Neural progenitor cell (in vitro differentiated cells): ENCODE results near the gene SERPINB3. TPM values are rescaled to one million over a fixed set of nuclear protein-coding genes. Genes with fewer than 3 reads are reported as not detected.

Experiments used
- DNase-seq: peaks from one replicate; pipeline ENCODE4 v3.0.0-alpha.2; 2016; ENCODE audit warnings: low spot score
- H2AFZ ChIP-seq: fragments of 200-600 bp; sonication (generic); replicated peaks from 2 replicates; pipeline ENCODE4 v1.6.1; 2016; ENCODE audit warnings: antibody characterized with exemption
- H3F3A ChIP-seq: fragments of 200-600 bp; sonication (generic); 2 replicates; pipeline ENCODE4 v1.6.1; 2016; ENCODE audit warnings: antibody characterized with exemption, low read depth
- H3K27ac ChIP-seq: fragments of 200-600 bp; sonication (generic); 2 replicates; pipeline ENCODE4 v1.5.1; 2016; ENCODE audit warnings: mild to moderate bottlenecking
- H3K27me3 ChIP-seq: fragments of 200-600 bp; sonication (generic); 2 replicates; pipeline ENCODE4 v1.6.1; 2016; ENCODE audit warnings: mild to moderate bottlenecking, moderate library complexity
- H3K36me3 ChIP-seq: fragments of 200-600 bp; sonication (generic); 2 replicates; pipeline ENCODE4 v1.5.1; 2016
- H3K4me1 ChIP-seq: fragments of 200-600 bp; sonication (generic); 2 replicates; pipeline ENCODE4 v1.6.1; 2016; ENCODE audit warnings: mixed run types
- H3K4me2 ChIP-seq: fragments of 200-600 bp; sonication (generic); 2 replicates; pipeline ENCODE4 v1.6.1; 2016
- H3K4me3 ChIP-seq: fragments of 200-600 bp; sonication (generic); 2 replicates; pipeline ENCODE4 v1.5.1; 2016
- H3K79me2 ChIP-seq: fragments of 200-600 bp; sonication (generic); 2 replicates; pipeline ENCODE4 v1.6.1; 2016; ENCODE audit warnings: low read depth
- H3K9ac ChIP-seq: fragments of 200-600 bp; sonication (generic); 2 replicates; pipeline ENCODE4 v1.6.1; 2016
- H3K9me3 ChIP-seq: fragments of 200-600 bp; sonication (generic); 2 replicates; pipeline ENCODE4 v1.5.1; 2016; ENCODE audit warnings: low read depth
- H4K20me1 ChIP-seq: fragments of 200-600 bp; sonication (generic); 2 replicates; pipeline ENCODE4 v1.6.1; 2016; ENCODE audit warnings: low read depth
- H3K27ac Mint-ChIP-seq: 3 replicates; pipeline ENCODE4 v1.8.0; 2021; ENCODE audit warnings: mixed read lengths
- H3K27me3 Mint-ChIP-seq: 2 replicates; pipeline ENCODE4 v1.8.0; 2022; ENCODE audit warnings: low read depth, mild to moderate bottlenecking, inconsistent platforms, moderate library complexity, mixed read lengths; ENCODE audit not compliant: insufficient read depth
- H3K36me3 Mint-ChIP-seq: 3 replicates; pipeline ENCODE4 v1.8.0; 2021; ENCODE audit warnings: mixed read lengths
- H3K4me1 Mint-ChIP-seq: 3 replicates; pipeline ENCODE4 v1.8.0; 2021; ENCODE audit warnings: mixed read lengths
- H3K4me3 Mint-ChIP-seq: 3 replicates; pipeline ENCODE4 v1.8.0; 2021; ENCODE audit warnings: mild to moderate bottlenecking, moderate library complexity, mixed read lengths
- H3K9me3 Mint-ChIP-seq: 3 replicates; pipeline ENCODE4 v1.8.0; 2020; ENCODE audit warnings: mixed read lengths
- EZH2 ChIP-seq: fragments of 200-600 bp; sonication (generic); IDR thresholded peaks from 2 replicates; pipeline ENCODE4 v1.6.1; 2017; ENCODE audit warnings: antibody characterized with exemption, mild to moderate bottlenecking, moderate library complexity
- EZH2phosphoT487 ChIP-seq: fragments of 200-600 bp; sonication (generic); IDR thresholded peaks from 2 replicates; pipeline ENCODE4 v1.6.1; 2017; ENCODE audit warnings: antibody characterized with exemption
- total RNA-seq: library from RNA; depleted of rRNA; stranded (reverse); fragments of >200 nt; gene quantifications from 2 replicates; pipeline ENCODE4 v1.2.3, GENCODE V29; 2015; ENCODE audit warnings: low replicate concordance
- TF ChIP-seq, protein P1 (sequence below): fragments of 200-600 bp; sonication (generic); IDR thresholded peaks from 2 replicates; pipeline ENCODE4 v1.5.1; 2017; ENCODE audit warnings: antibody characterized with exemption, mild to moderate bottlenecking

SERPINB3 gene
- total RNA-seq, 1 donor from 2014 or later: not detected

DNA sequence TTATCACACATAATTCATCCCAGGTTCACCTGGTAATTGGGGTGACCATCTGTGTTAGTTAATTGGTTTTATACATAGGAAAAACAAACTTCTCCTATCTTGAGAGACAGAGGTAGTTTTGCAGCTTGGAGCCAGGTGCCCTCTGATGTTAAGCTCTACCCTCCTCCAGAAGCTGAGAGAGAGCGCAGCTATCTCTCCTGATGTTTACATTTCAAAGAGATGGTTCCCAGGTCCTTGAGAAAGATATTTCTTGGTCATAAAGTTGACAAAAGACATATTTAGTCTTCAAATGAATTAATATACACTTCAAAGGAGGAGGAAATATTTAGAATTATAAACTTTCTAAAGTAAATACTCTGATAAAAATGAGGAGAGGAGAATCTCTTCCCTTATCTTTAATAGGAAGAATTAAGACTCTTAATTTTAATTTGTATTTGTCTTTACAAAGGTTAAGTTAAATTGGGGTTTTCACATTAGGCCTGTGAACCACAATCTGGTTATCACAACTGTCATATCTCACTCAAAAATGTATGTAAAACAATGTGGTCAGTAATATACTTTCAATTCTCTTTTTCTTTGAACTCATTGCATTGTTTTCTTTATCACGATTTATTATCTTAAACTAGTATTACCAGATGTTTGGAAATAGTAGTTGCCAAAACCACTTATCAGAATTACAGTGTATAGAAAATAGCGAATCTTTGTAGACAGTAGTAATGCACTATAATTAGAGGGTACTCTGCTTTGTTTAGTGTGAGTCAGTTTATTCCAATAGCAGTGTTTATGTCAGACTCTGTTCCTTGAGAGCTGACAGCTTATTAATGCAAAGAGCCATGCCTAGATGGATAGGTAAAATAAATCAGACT, 44.4 kb downstream of the SERPINB3 start:
- Histone ChIP-seq H3K4me3 (no peak overlapping the region), H3K9ac (no peak overlapping the region), H4K20me1 (no peaks in the 10 kb centered on the region), H3K79me2 (no peaks in the 10 kb centered on the region), H3K27ac (no peak overlapping the region), H3K27me3 (no peaks in the 10 kb centered on the region), H3K4me1 (no peaks in the 10 kb centered on the region), H2AFZ (no peak overlapping the region), H3F3A (no peaks in the 10 kb centered on the region), H3K36me3 (no peaks in the 10 kb centered on the region), H3K4me2 (no peak overlapping the region), H3K9me3 (no peaks in the 10 kb centered on the region)
- Mint-ChIP-seq H3K9me3 (no peaks in the 10 kb centered on the region), H3K36me3 (no peaks in the 10 kb centered on the region), H3K4me3 (no peak overlapping the region), H3K27me3 (no peaks in the 10 kb centered on the region), H3K4me1 (no peaks in the 10 kb centered on the region), H3K27ac (no peak overlapping the region)
- DNase-seq: no peak
- no peak for TF ChIP-seq EZH2phosphoT487
- no peak for TF ChIP-seq EZH2
- TF ChIP-seq, protein P1, sequence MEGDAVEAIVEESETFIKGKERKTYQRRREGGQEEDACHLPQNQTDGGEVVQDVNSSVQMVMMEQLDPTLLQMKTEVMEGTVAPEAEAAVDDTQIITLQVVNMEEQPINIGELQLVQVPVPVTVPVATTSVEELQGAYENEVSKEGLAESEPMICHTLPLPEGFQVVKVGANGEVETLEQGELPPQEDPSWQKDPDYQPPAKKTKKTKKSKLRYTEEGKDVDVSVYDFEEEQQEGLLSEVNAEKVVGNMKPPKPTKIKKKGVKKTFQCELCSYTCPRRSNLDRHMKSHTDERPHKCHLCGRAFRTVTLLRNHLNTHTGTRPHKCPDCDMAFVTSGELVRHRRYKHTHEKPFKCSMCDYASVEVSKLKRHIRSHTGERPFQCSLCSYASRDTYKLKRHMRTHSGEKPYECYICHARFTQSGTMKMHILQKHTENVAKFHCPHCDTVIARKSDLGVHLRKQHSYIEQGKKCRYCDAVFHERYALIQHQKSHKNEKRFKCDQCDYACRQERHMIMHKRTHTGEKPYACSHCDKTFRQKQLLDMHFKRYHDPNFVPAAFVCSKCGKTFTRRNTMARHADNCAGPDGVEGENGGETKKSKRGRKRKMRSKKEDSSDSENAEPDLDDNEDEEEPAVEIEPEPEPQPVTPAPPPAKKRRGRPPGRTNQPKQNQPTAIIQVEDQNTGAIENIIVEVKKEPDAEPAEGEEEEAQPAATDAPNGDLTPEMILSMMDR: no peak

DNA sequence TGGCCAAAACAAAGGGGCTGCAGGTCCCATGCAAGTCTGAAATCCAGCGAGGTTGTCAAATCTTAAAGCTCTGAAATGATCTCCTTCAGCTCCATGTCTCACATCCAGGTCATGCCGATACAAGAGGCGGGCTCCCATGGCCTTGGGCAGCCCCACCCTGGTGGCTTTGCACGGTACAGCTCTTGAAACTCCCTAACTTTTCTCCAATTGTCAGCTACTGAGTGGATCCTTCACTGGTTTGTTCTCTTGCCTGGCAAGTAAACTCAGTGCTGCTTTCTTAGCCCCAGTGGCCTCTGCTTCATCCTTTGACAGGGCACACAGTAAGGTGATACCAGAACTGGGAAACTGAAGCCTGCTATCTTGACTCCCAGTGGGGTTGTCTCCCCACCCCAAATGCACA, 48.3 kb downstream of the SERPINB3 start:
- no peak overlapping the region for H2AFZ ChIP-seq
- H3K9ac ChIP-seq: no peak overlapping the region
- H3K27me3 ChIP-seq: no peaks in the 10 kb centered on the region
- no peaks in the 10 kb centered on the region for H3K9me3 ChIP-seq
- H3K9me3 Mint-ChIP-seq: no peaks in the 10 kb centered on the region
- no peaks in the 10 kb centered on the region for H3K4me1 ChIP-seq
- no peak overlapping the region for H3K4me3 ChIP-seq
- no peaks in the 10 kb centered on the region for H3K79me2 ChIP-seq
- H3K27ac ChIP-seq: no peak overlapping the region
- no peak for DNase-seq
- no peaks in the 10 kb centered on the region for H3K36me3 ChIP-seq
- H3K27ac Mint-ChIP-seq: no peak overlapping the region
- no peaks in the 10 kb centered on the region for H3F3A ChIP-seq
- H3K4me3 Mint-ChIP-seq: no peak overlapping the region
- H3K4me2 ChIP-seq: no peak overlapping the region
- no peak for TF ChIP-seq EZH2
- no peak for TF ChIP-seq EZH2phosphoT487
- TF ChIP-seq, protein P1: no peak
- H4K20me1 ChIP-seq: no peaks in the 10 kb centered on the region
- peaks cover 4% of the 10 kb centered on the region for H3K27me3 Mint-ChIP-seq
- H3K4me1 Mint-ChIP-seq: no peaks in the 10 kb centered on the region
- H3K36me3 Mint-ChIP-seq: no peaks in the 10 kb centered on the region

DNA sequence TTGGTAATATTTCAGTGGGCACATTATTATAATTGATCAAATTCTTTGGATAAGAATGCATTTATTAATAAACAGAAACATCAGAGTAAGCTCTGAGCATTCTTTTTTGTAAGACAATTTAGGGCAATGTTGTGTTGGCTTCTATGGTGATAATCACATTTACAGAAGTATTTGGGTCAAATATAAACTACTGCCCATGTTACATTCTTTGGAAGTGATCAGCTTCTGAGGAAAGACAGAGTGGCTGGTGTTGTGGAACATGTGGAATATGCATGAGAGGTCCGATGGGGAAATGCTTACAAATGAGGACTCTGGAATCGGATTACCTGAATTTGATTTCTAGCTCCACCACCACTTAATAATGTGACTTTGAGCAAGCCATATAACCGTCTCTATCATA, 55.2 kb downstream of the SERPINB3 start:
- H3F3A ChIP-seq: no peaks in the 10 kb centered on the region
- no peak overlapping the region for H3K4me3 ChIP-seq
- no peak overlapping the region for H3K9ac ChIP-seq
- no peak for DNase-seq
- no peaks in the 10 kb centered on the region for H3K9me3 ChIP-seq
- Mint-ChIP-seq H3K4me1 (no peaks in the 10 kb centered on the region), H3K9me3 (no peaks in the 10 kb centered on the region), H3K27me3 (peaks cover 4% of the 10 kb centered on the region), H3K4me3 (no peak overlapping the region), H3K36me3 (no peaks in the 10 kb centered on the region), H3K27ac (no peak overlapping the region)
- H2AFZ ChIP-seq: no peak overlapping the region
- H3K79me2 ChIP-seq: no peaks in the 10 kb centered on the region
- H3K27me3 ChIP-seq: no peaks in the 10 kb centered on the region
- no peak overlapping the region for H3K4me2 ChIP-seq
- TF ChIP-seq, protein P1: no peak
- TF ChIP-seq EZH2: no peak
- H3K36me3 ChIP-seq: no peaks in the 10 kb centered on the region
- no peaks in the 10 kb centered on the region for H4K20me1 ChIP-seq
- H3K4me1 ChIP-seq: no peaks in the 10 kb centered on the region
- H3K27ac ChIP-seq: no peak overlapping the region

Other genes with a start within 250 kb of the SERPINB3 start
- gene VPS4B, start 239.4 kb downstream of the SERPINB3 start, total RNA-seq: 25.4 and 42.2 TPM in 2 replicates
- 0.09 TPM in 1 of 2 replicates, not detected in the other for gene SERPINB5, start 184.9 kb downstream of the SERPINB3 start, total RNA-seq
- not detected in 2 replicates for gene SERPINB12, start 119.5 kb downstream of the SERPINB3 start, total RNA-seq
- not detected in 2 replicates for gene SERPINB13, start 74.5 kb downstream of the SERPINB3 start, total RNA-seq
- gene SERPINB4, start 17.6 kb downstream of the SERPINB3 start, total RNA-seq: not detected in 2 replicates
- not detected in 2 replicates for gene SERPINB11, start 41.1 kb upstream of the SERPINB3 start, total RNA-seq
- gene SERPINB7, start 113.5 kb upstream of the SERPINB3 start, total RNA-seq: not detected in 2 replicates
- gene SERPINB2, start 225.8 kb upstream of the SERPINB3 start, total RNA-seq: not detected in 2 replicates
- not detected in 2 replicates for gene SERPINB10, start 246.1 kb upstream of the SERPINB3 start, total RNA-seq